ENCODE data around the gene MYPOP. TPM values are rescaled to one million over a fixed set of nuclear protein-coding genes. Genes with fewer than 3 reads are reported as not detected.

The MYPOP gene
- total RNA-seq (10 to 100 TPM in 3 of 4 donors, 1 to 10 TPM in 1; 9.1 to 15.4 (median 12.9) TPM), polyA plus RNA-seq (9.3 TPM)
- long read RNA-seq, donor 1, partial matches to known transcripts, result 0 of 8 reads
- long read RNA-seq, donor 1, other reads (novel, unspliced or antisense), result 7 of 8 reads
- long read RNA-seq, donor 2, partial matches to known transcripts, result 0 of 1 reads
- long read RNA-seq, donor 2, other reads (novel, unspliced or antisense), result 1 of 1 reads
- long read RNA-seq, donor 3, result 0 reads
- long read RNA-seq, donor 4, partial matches to known transcripts, result 0 of 4 reads
- long read RNA-seq, donor 4, other reads (novel, unspliced or antisense), result 3 of 4 reads

GRCh38 chr19:45901912-45902650 is at the start of gene MYPOP:
Gene MYPOP (minus strand): TSS chr19:45902613. CDS start chr19:45901773, 840 bp downstream.
- Histone ChIP-seq H3K27me3 (ENCODE audit: control insufficient read depth, insufficient read depth) (no peaks in the 10 kb centered on the region), H3K4me1 (ENCODE audit: control insufficient read depth, insufficient read depth, low read length) (peaks cover 4% of the 10 kb centered on the region), H3K4me3 (ENCODE audit: low read length) (peak within 1 kb of the TSS; percentile 91), H3K27ac (ENCODE audit: low read length) (peak within 1 kb of the TSS; percentile 68), H3K9me3 (ENCODE audit: control insufficient read depth, low read length) (no peaks in the 10 kb centered on the region)
- under 1% methylated on average over 40 of the region's 47 CpGs for WGBS
- peak in 2 of 3 donors; percentile 62 to 64 for DNase-seq
- intact Hi-C loops (cut with DNase I), result loop anchor here in 1 of 4 donors (10.0 kb wide), 1 partner anchor 93 kb away; the partner anchor contains the start of gene CCDC61
- no peak for ATAC-seq

- intact Hi-C loops (cut with DNase I), result no loop called here
- Histone ChIP-seq H3K27ac (ENCODE audit: low read length) (no peak overlapping the region), H3K4me3 (ENCODE audit: low read length) (no peak overlapping the region), H3K27me3 (ENCODE audit: control insufficient read depth, insufficient read depth) (no peaks in the 10 kb centered on the region), H3K4me1 (ENCODE audit: control insufficient read depth, insufficient read depth, low read length) (no peaks in the 10 kb centered on the region), H3K9me3 (ENCODE audit: control insufficient read depth, low read length) (no peaks in the 10 kb centered on the region)
- WGBS, result 88% methylated on average over 1 of the region's 1 CpG
- no peak for ATAC-seq
- no peak for DNase-seq
Measured at GRCh38 chr19:45947926-45948325, 45.5 kb upstream of the MYPOP start.

GRCh38 chr19:45940515-45940805 is 38.0 kb upstream of the MYPOP start:
- intact Hi-C loops (cut with DNase I), result no loop called here
- Histone ChIP-seq H3K27me3 (ENCODE audit: control insufficient read depth, insufficient read depth) (no peaks in the 10 kb centered on the region), H3K9me3 (ENCODE audit: control insufficient read depth, low read length) (no peaks in the 10 kb centered on the region), H3K27ac (ENCODE audit: low read length) (no peak overlapping the region), H3K4me1 (ENCODE audit: control insufficient read depth, insufficient read depth, low read length) (no peaks in the 10 kb centered on the region), H3K4me3 (ENCODE audit: low read length) (no peak overlapping the region)
- no peak for ATAC-seq
- 68% methylated on average over 32 of the region's 32 CpGs for WGBS
- no peak for DNase-seq

- Histone ChIP-seq H3K9me3 (ENCODE audit: control insufficient read depth, low read length) (no peaks in the 10 kb centered on the region), H3K27me3 (ENCODE audit: control insufficient read depth, insufficient read depth) (no peaks in the 10 kb centered on the region), H3K27ac (ENCODE audit: low read length) (no peak overlapping the region), H3K4me1 (ENCODE audit: control insufficient read depth, insufficient read depth, low read length) (no peaks in the 10 kb centered on the region), H3K4me3 (ENCODE audit: low read length) (no peak overlapping the region)
- WGBS, result 40% methylated on average over 66 of the region's 67 CpGs
- ATAC-seq, result no peak
- intact Hi-C loops (cut with DNase I), result no loop called here
- no peak for DNase-seq
Measured at GRCh38 chr19:45939792-45940514, 37.5 kb upstream of the MYPOP start.

- no peak overlapping the region for H3K4me3 ChIP-seq (ENCODE audit: low read length)
- H3K9me3 ChIP-seq (ENCODE audit: control insufficient read depth, low read length), result no peaks in the 10 kb centered on the region
- DNase-seq (no peak), ATAC-seq (no peak)
- intact Hi-C loops (cut with DNase I), result no loop called here
- no peaks in the 10 kb centered on the region for H3K4me1 ChIP-seq (ENCODE audit: control insufficient read depth, insufficient read depth, low read length)
- H3K27me3 ChIP-seq (ENCODE audit: control insufficient read depth, insufficient read depth), result no peaks in the 10 kb centered on the region
- 83% methylated on average over 3 of the region's 3 CpGs for WGBS
- no peak overlapping the region for H3K27ac ChIP-seq (ENCODE audit: low read length)
Measured at GRCh38 chr19:45938733-45939319, 36.4 kb upstream of the MYPOP start.

GRCh38 chr19:45935267-45935666 is 32.9 kb upstream of the MYPOP start:
- Histone ChIP-seq H3K27ac (ENCODE audit: low read length) (no peak overlapping the region), H3K9me3 (ENCODE audit: control insufficient read depth, low read length) (no peaks in the 10 kb centered on the region), H3K4me1 (ENCODE audit: control insufficient read depth, insufficient read depth, low read length) (no peaks in the 10 kb centered on the region), H3K4me3 (ENCODE audit: low read length) (no peak overlapping the region), H3K27me3 (ENCODE audit: control insufficient read depth, insufficient read depth) (no peaks in the 10 kb centered on the region)
- DNase-seq, result no peak
- no peak for ATAC-seq
- intact Hi-C loops (cut with DNase I), result no loop called here
- WGBS, result 69% methylated on average over 19 of the region's 19 CpGs

GRCh38 chr19:45934551-45935230 is 32.3 kb upstream of the MYPOP start:
- Histone ChIP-seq H3K27ac (ENCODE audit: low read length) (no peak overlapping the region), H3K4me1 (ENCODE audit: control insufficient read depth, insufficient read depth, low read length) (no peaks in the 10 kb centered on the region), H3K27me3 (ENCODE audit: control insufficient read depth, insufficient read depth) (no peaks in the 10 kb centered on the region), H3K4me3 (ENCODE audit: low read length) (no peak overlapping the region), H3K9me3 (ENCODE audit: control insufficient read depth, low read length) (no peaks in the 10 kb centered on the region)
- WGBS, result 37% methylated on average over 19 of the region's 19 CpGs
- ATAC-seq, result no peak
- DNase-seq, result no peak
- intact Hi-C loops (cut with DNase I), result no loop called here

GRCh38 chr19:45933759-45934158 is 31.3 kb upstream of the MYPOP start:
- Histone ChIP-seq H3K9me3 (ENCODE audit: control insufficient read depth, low read length) (no peaks in the 10 kb centered on the region), H3K27ac (ENCODE audit: low read length) (no peak overlapping the region), H3K27me3 (ENCODE audit: control insufficient read depth, insufficient read depth) (no peaks in the 10 kb centered on the region), H3K4me1 (ENCODE audit: control insufficient read depth, insufficient read depth, low read length) (no peaks in the 10 kb centered on the region), H3K4me3 (ENCODE audit: low read length) (no peak overlapping the region)
- intact Hi-C loops (cut with DNase I), result no loop called here
- DNase-seq (no peak), ATAC-seq (no peak)
- WGBS, result 67% methylated on average over 9 of the region's 9 CpGs

GRCh38 chr19:45931055-45931454 is 28.6 kb upstream of the MYPOP start:
- H3K27ac ChIP-seq (ENCODE audit: low read length), result no peak overlapping the region
- H3K9me3 ChIP-seq (ENCODE audit: control insufficient read depth, low read length), result no peaks in the 10 kb centered on the region
- H3K4me3 ChIP-seq (ENCODE audit: low read length), result no peak overlapping the region
- WGBS, result 63% methylated on average over 3 of the region's 3 CpGs
- intact Hi-C loops (cut with DNase I), result no loop called here
- ATAC-seq (no peak), DNase-seq (no peak)
- no peaks in the 10 kb centered on the region for H3K27me3 ChIP-seq (ENCODE audit: control insufficient read depth, insufficient read depth)
- H3K4me1 ChIP-seq (ENCODE audit: control insufficient read depth, insufficient read depth, low read length), result no peaks in the 10 kb centered on the region

- Histone ChIP-seq H3K4me3 (ENCODE audit: low read length) (no peak overlapping the region), H3K4me1 (ENCODE audit: control insufficient read depth, insufficient read depth, low read length) (no peaks in the 10 kb centered on the region), H3K9me3 (ENCODE audit: control insufficient read depth, low read length) (no peaks in the 10 kb centered on the region), H3K27ac (ENCODE audit: low read length) (no peak overlapping the region), H3K27me3 (ENCODE audit: control insufficient read depth, insufficient read depth) (no peaks in the 10 kb centered on the region)
- 76% methylated on average over 2 of the region's 2 CpGs for WGBS
- intact Hi-C loops (cut with DNase I), result no loop called here
- DNase-seq (no peak), ATAC-seq (no peak)
Measured at GRCh38 chr19:45929247-45929646, 26.8 kb upstream of the MYPOP start.
